ENCODE data around the gene PGR. TPM values are rescaled to one million over a fixed set of nuclear protein-coding genes. Genes with fewer than 3 reads are reported as not detected.

The PGR gene
- total RNA-seq, result 0.17 and 0.58 TPM in 2 replicates

GRCh38 chr11:101129203-101129943, at the start of gene PGR:
Gene PGR, minus strand, starts transcription at chr11:101129813. Its CDS starts 743 bp downstream, at chr11:101129070.

All from smooth muscle cell of trachea (primary cell).